Heart right ventricle (tissue), 16 donors: ENCODE results near the gene GLP1R. TPM values are rescaled to one million over a fixed set of nuclear protein-coding genes. Genes with fewer than 3 reads are reported as not detected.

Experiments
- ATAC-seq, 8 donors: fragments of 200-7000 bp; cut with Tn5 transposase; one replicate each; pipeline ENCODE4 v1.9.1; 2020; ENCODE audit warnings: mild to moderate bottlenecking in 8 of 8, moderate library complexity in 8 of 8, moderate number of reproducible peaks in 1 of 8
- DNase-seq, 2 donors: peaks; one replicate each; pipeline ENCODE4 v3.0.0-alpha.2; 2020
- H3K27ac ChIP-seq, 10 donors: fragments of 200-600 bp; sonication (generic) in 2 of 10; one replicate each; pipeline versions ENCODE4 v1.5.0 to v1.8.0; 2020 to 2022; ENCODE audit warnings: mild to moderate bottlenecking in 3 of 10
- H3K27me3 ChIP-seq, 7 donors: fragments of 200-600 bp; one replicate each; pipeline ENCODE4 v1.8.0; 2021 to 2022; ENCODE audit warnings: mild to moderate bottlenecking in 2 of 7
- H3K36me3 ChIP-seq, 9 donors: fragments of 200-600 bp; sonication (generic) in 1 of 9; one replicate each; pipeline versions ENCODE4 v1.5.0 to v1.8.0; 2020 to 2022; ENCODE audit warnings: mild to moderate bottlenecking in 2 of 9
- H3K4me1 ChIP-seq, 9 donors: fragments of 200-600 bp; sonication (generic) in 1 of 9; one replicate each; pipeline versions ENCODE4 v1.5.0 to v1.8.0; 2020 to 2022; ENCODE audit warnings: mild to moderate bottlenecking in 4 of 9
- H3K4me3 ChIP-seq, 10 donors: fragments of 200-600 bp; sonication (generic) in 2 of 10; one replicate each; pipeline versions ENCODE4 v1.5.0 to v1.8.0; 2020 to 2022; ENCODE audit warnings: mild to moderate bottlenecking in 7 of 10, moderate library complexity in 2 of 10
- H3K9me3 ChIP-seq, 11 donors: fragments of 200-600 bp in 10 of 11; sonication (generic) in 2 of 11; one replicate each; pipeline versions ENCODE4 v1.5.0 to v1.8.0; 2013 to 2022; ENCODE audit warnings: mild to moderate bottlenecking in 2 of 11, control low read depth in 1 of 11, moderate library complexity in 1 of 11
- CTCF ChIP-seq, 9 donors: fragments of 200-600 bp; sonication (generic) in 2 of 9; IDR thresholded peaks; one replicate each; pipeline versions ENCODE4 v1.5.0 to v1.8.0; 2021 to 2022; ENCODE audit warnings: antibody characterized with exemption in 9 of 9, mild to moderate bottlenecking in 5 of 9, moderate library complexity in 1 of 9
- WGBS, 2 donors: extraction: QIAGEN DNeasy Blood & Tissue Kit; methylation state at CpG; one replicate each; pipeline ENCODE4 v1.1.7; 2013; ENCODE audit warnings: inconsistent platforms in 1 of 2; 5-methylcytosine and 5-hydroxymethylcytosine counted together
- intact Hi-C, 10 donors: fragments of 100-400 bp; cut with DNase I; formaldehyde crosslinking; loops; one replicate each; pipeline versions ENCODE4 v1.11.1 to v1.14.2; 2022
- polyA plus RNA-seq, 2 donors: library from polyadenylated mRNA; stranded (reverse); fragments of 200-250 nt; gene quantifications; one replicate each; pipeline ENCODE4 v1.2.3, GENCODE V29; 2013
- total RNA-seq, 10 donors: library from RNA; stranded (reverse); fragmentation: NEBNext Ultra II Directional in 3 of 10; extraction: Animal tissue kit (Norgen Biotek cat#: 25700) in 3 of 10; gene quantifications; one replicate each; pipeline versions ENCODE4 v1.2.1 to v1.2.4, GENCODE V29; 2021 to 2023
- donor health status: Arrhythmogenic right ventricular cardiomyopathy.
- donor health status: ischemic (EF 13 %, LVEDD 7.1; RV severe dilation, severe dysfunction).
- donor health status: healthy with polysubstance abuse.
- donor health status: DM: no; HTN: yes; CAD: no.
- donor health status: DM: no; HTN: no; CAD: no.
- donor health status: ischemic (EF 25% LVEDD 6.9; RV normal size, moderate dysfunction).
- donor health status: ischemic (EF 25% LVEDD 5.7; RV mildly dilated, moderate dysfunction).
- donor health status: healthy.
- donor health status: DM: yes; HTN: yes; CAD: no.
- donor health status: Ischemic cardiomyopathy.
- donor health status: ischemic (EF 35%, LVEDD 5.7; RV mildly dilated, moderate dysfunction).
- donor health status: nonischemic (EF 11% LVEDD 7.7; RV severe dilation, severe dysfunction).
- donor health status: DM: yes; HTN: yes; CAD: no.
- donor health status: PGD.
- donor health status: ischemic (EF 29% LVEDD 5.4; RV normal size, mild dysfunction).
- donor health status: nonischemic (EF 23%, LVEDD 6.1; RV moderate dilation, normal function).

The GLP1R gene
- total and polyA plus RNA-seq, 12 donors = 0.39 to 5.9 (median 1.8) TPM

GRCh38 chr6:39049575-39050283 lies 1.1 kb downstream of the GLP1R start:
- TF ChIP-seq CTCF (IDR thresholded peaks at IDR 0.05) = no peak
- Histone ChIP-seq H3K27ac (no peak overlapping the region), H3K27me3 (peaks cover 0 to 73% (median 51%) of the 10 kb centered on the region in 7 donors), H3K36me3 (no peaks in the 10 kb centered on the region), H3K4me1 (peaks cover 0 to 10% (median 8%) of the 10 kb centered on the region in 9 donors), H3K9me3 (no peaks in the 10 kb centered on the region), H3K4me3 (no peak overlapping the region)
- intact Hi-C loops = no loop called here
- WGBS, 2 donors = 64 to 75% methylated on average over 9 of the region's 9 CpGs
- ATAC-seq = peak in 1 of 8 donors; percentile 26
- no peak for DNase-seq

- no peaks in the 10 kb centered on the region for H3K36me3 ChIP-seq
- peaks cover 0 to 74% (median 47%) of the 10 kb centered on the region in 7 donors for H3K27me3 ChIP-seq
- intact Hi-C loops = no loop called here
- no peak overlapping the region for H3K27ac ChIP-seq
- H3K4me3 ChIP-seq = no peak overlapping the region
- H3K9me3 ChIP-seq = no peaks in the 10 kb centered on the region
- DNase-seq (no peak), ATAC-seq (no peak)
- peaks cover 0 to 10% (median 8%) of the 10 kb centered on the region in 9 donors for H3K4me1 ChIP-seq
- 78 to 79% methylated on average over 5 of the region's 5 CpGs for WGBS, 2 donors
- TF ChIP-seq CTCF (IDR thresholded peaks at IDR 0.05) = no peak
Measured at GRCh38 chr6:39050453-39051112, 2.0 kb downstream of the GLP1R start.

GRCh38 chr6:39051399-39052122 lies 3.0 kb downstream of the GLP1R start:
- DNase-seq = no peak
- Histone ChIP-seq H3K27ac (no peak overlapping the region), H3K4me3 (no peak overlapping the region), H3K27me3 (peaks cover 0 to 71% (median 42%) of the 10 kb centered on the region in 7 donors), H3K4me1 (peaks cover 0 to 10% (median 8%) of the 10 kb centered on the region in 9 donors), H3K9me3 (no peaks in the 10 kb centered on the region), H3K36me3 (no peaks in the 10 kb centered on the region)
- ATAC-seq = no peak
- intact Hi-C loops = no loop called here
- no peak for TF ChIP-seq CTCF (IDR thresholded peaks at IDR 0.05)
- 54 to 59% methylated on average over 4 of the region's 4 CpGs for WGBS, 2 donors

- ATAC-seq = no peak
- WGBS, 2 donors = 87 to 88% methylated on average over 4 of the region's 4 CpGs
- no peak for DNase-seq
Measured at GRCh38 chr6:39053016-39053624, 4.5 kb downstream of the GLP1R start.

More at GRCh38 chr6:39053016-39053624, 4.5 kb downstream of the GLP1R start:
- Histone ChIP-seq H3K9me3 (no peaks in the 10 kb centered on the region), H3K36me3 (no peaks in the 10 kb centered on the region), H3K27ac (no peak overlapping the region), H3K4me3 (no peak overlapping the region), H3K4me1 (peaks cover 0 to 10% (median 8%) of the 10 kb centered on the region in 9 donors), H3K27me3 (peaks cover 0 to 56% (median 27%) of the 10 kb centered on the region in 7 donors)
- no peak for TF ChIP-seq CTCF (IDR thresholded peaks at IDR 0.05)
- intact Hi-C loops = no loop called here
